NCI-H69 (cell line): Measurements from ENCODE around the gene ENDOU.

Source experiments
- DNase-seq: peaks from one replicate; lab custom pipeline; 2025; lab: John Stamatoyannopoulos, UW

The ENDOU gene

DNA sequence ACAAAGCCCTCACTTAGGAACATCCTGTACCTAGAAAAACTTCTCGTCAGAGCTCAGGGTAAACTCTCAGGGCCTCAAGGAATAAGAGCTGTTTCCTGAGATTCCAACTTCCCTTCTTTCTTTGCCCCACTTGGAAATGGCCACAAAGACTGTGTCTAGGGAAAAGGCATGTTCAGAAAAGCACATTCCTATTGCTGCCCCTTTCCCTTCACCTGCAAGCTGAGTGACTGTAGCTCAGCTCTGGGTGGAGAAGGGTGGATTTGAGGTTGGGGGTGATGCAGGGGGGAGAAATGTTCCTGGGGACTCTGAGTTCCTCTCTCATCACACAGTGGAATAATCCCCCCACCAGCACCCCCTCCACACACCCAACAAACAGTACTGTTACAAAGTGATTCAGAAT is 6.8 kb downstream of the ENDOU start:
- DNase-seq: no peak

- DNase-seq: peak; percentile 93
Observed at GRCh38 chr12:47717443-47718193, 7.7 kb downstream of the ENDOU start.

- no peak for DNase-seq
Observed at GRCh38 chr12:47717046-47717442, 8.2 kb downstream of the ENDOU start.

GRCh38 chr12:47715877-47716548 is 9.3 kb downstream of the ENDOU start:
- no peak for DNase-seq

DNA sequence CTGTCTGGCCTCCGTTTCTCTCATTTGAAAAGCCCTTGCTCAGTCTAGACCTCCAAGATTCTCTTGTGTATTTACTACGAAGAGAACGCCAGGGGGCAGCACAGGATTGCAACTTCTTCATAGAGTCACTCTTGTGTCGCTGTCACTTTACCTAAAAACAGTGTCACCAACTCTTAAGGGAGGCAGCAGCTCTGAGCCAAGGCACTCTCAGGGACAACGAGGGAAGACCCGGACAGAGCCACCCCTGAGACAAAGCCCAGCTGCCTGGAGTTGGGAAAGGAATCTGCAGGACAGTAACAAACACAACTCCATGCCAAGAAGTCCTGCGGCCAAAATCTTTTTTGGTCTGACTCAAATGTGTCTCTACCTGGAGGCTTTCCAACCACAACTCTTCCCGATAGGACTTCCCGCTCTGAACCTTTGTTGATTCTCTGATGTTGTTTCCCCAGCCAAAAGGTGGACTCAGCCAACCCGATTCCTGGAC is 9.9 kb downstream of the ENDOU start:
- DNase-seq: peak; percentile 86

- no peak for DNase-seq
Observed at GRCh38 chr12:47714826-47715386, 10.4 kb downstream of the ENDOU start.

DNA sequence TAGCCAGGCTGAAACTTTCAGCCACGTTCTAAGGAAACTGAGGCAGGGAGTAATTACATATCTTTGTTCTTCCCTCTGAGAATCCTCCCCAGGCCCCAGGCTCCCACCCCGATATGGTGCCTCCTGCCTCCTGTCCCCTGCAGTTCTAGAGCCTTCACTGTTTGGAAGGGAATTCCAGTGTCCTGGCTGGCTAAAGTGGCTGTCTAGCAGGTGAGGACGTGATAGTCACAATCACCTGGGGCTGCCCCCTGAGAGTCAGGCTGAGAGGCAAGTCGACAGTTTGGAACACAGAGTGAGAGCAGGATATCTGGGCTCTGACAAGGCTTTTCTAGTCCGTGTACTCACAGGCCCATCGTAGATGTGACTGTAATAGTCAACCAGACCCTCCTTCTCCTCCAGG is 13.1 kb downstream of the ENDOU start:
- no peak for DNase-seq

GRCh38 chr12:47711448-47711847 is 13.8 kb downstream of the ENDOU start:
- DNase-seq: no peak

DNA sequence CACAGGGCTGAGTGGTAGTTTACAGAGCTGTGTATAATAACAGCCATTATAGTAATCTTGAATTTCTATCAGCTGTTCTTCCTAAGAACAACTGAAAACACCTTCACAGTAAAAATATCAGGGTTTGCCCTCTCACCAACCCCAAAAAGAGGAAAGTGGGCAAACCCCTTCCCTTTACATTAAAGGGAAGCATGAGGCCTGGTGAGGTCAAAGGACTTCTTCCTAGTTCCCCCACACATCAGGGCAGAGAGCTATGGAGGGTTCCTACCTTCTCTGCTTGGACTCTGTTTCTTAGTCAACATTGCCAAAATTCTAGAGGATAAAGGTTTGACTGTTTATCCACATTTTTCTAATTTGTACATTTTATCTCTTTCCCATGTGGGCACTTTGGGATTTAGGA is 15.0 kb downstream of the ENDOU start:
- DNase-seq: no peak

GRCh38 chr12:47709671-47710070 is 15.6 kb downstream of the ENDOU start:
- DNase-seq: no peak

- DNase-seq: no peak
Observed at GRCh38 chr12:47709237-47709636, 16.1 kb downstream of the ENDOU start.

GRCh38 chr12:47707905-47708543 is 17.3 kb downstream of the ENDOU start:
- DNase-seq: no peak

DNA sequence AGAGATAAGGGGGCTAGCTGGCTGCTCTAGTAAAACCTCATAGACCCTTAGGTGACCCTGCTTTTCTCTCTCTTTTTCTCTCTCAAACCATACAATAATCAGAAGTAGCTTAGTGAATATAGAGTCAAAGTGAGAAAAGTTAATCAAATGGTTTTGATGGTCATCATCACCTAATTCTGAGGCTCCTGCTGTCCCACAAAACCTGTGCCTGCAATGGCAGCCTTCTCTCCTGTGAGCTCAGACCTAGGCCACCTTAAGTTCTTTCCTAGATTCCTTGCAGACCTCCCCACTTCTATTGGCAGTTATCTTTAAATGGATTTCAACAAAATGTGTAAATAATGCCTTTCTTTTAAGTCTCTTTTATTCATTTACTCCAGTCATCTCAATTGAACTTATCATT is 17.9 kb downstream of the ENDOU start:
- no peak for DNase-seq

DNA sequence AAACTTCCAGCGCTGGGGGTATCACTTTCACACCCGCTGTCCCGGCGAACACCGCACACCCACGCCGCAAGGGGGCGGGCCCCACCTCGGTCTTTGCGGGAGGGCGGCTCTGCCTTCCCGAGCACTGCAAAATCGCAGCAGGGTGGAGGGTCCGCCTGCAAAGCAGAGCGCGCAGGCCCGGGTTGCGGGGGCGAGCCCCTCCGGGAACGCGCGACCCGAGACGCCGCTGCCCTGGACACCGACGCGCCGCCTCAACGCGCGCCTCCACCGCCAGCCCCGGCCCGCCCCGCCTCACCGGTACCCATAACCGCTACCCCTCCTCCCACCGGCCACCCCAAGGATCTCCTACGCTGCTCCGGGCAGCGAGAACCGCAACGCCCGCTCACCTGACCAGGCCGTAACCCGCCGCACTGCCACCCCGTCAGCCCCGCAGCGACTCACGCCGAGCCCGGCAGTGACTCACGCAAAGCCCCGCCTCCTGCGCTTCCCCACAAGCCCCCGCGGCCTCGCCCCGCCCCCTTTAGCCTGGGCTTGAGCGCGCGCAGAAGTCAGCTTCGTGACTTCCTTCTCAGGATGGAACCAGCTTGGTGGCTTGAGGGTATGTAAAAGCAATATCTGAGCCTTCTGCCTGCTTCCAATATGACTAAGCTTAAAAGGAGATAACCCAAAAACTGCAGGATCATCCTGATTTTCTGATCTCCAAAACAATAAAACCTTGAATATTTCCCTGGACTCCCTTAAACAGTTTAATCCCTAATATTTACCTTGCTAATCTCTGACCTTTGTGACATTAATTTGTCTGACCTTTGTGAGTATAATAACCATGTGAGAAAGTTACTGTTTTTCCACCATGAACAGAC is 19.5 kb downstream of the ENDOU start, which contains the start of gene RPAP3:
TSS of gene RPAP3 (minus strand) at position 465 of the 860 bp plus-strand sequence. CDS start 3,190 bp downstream, outside the sequence.
- peak; percentile 98 for DNase-seq

DNA sequence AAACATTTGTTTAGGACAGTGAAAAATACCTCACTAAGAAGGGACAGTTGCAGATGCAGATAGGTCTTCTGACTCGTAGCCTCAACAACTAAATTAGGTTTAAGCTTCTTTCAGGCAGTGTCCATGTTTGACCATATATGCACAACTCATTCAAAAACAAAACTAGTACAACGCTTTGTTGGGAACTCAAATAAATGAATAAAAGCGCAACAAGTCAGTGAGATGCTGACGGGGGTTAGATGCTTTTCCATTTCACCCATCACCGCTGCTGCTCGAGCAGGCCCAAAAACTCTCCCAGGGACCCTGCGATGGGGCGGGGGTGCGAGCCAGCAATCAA is 20.1 kb downstream of the ENDOU start:
- no peak for DNase-seq

- DNase-seq: no peak
Observed at GRCh38 chr12:47704719-47705118, 20.6 kb downstream of the ENDOU start.

DNA sequence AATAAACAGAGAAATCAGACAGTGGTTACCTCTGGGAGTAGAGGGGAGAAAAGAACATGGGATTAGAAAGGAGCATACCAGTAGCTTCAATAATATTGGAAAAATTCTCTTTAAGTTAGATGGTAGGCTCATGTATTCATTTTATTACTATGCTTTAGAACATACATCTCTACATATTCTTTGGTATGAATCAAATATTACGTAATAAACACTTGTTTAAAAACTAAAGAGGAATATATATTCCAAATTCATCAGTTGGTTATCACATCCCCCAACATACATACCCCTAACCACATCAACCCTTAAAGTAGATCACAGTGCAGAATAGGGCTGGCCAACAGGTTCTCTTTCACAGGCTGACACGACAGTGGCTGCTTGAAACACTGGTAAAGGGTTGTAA is 25.0 kb downstream of the ENDOU start:
- no peak for DNase-seq

- DNase-seq: no peak
Observed at GRCh38 chr12:47698631-47699030, 26.7 kb downstream of the ENDOU start.

- DNase-seq: no peak
Observed at GRCh38 chr12:47698055-47698454, 27.2 kb downstream of the ENDOU start.

DNA sequence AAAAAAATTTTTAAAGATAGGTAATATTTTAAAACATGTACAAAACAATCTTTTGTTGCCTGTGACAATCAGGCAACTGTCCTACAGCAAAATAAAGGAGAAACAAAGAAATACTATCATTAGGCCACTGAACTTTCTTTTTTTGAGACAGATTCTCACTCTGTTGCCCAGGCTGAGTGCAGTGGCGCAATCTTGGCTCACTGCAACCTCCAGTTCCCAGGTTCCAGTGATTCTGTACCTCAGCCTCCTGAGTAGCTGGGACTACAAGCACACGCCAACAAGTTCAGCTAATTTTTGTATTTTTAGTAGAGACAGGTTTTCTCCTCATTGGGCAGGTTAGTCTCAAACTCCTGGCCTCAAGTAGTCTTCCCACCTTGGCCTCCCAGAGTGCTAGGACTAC is 36.1 kb downstream of the ENDOU start:
- DNase-seq: no peak

DNA sequence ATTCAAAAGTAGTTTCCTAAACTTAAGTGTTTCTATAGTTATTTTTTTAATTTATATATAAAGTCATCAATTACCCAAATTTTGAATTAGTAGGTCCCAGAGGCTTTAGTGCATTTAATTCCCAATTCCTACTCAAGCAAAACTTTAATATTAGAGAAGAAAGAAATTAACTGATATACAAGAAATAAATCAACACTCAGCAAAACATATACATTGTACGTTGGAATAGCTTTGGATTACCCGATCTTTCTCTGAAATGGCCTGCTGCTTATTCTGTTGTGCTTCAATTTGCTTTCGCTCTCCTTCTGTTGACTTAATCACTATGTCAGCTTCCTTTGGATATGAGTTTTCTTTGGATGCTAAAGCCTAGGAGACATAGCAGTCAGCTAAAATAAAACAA is 37.7 kb downstream of the ENDOU start:
- DNase-seq: no peak
